HG02571 (cell line): ENCODE measurements around the gene DBF4B.

ENCODE experiments used
- ATAC-seq: cut with Tn5 transposase; IDR thresholded peaks from one replicate; pipeline ENCODE4 v1.9.1; 2021; ENCODE audit warnings: mild to moderate bottlenecking, moderate library complexity; ENCODE audit not compliant: unreplicated experiment

Gene DBF4B

DNA sequence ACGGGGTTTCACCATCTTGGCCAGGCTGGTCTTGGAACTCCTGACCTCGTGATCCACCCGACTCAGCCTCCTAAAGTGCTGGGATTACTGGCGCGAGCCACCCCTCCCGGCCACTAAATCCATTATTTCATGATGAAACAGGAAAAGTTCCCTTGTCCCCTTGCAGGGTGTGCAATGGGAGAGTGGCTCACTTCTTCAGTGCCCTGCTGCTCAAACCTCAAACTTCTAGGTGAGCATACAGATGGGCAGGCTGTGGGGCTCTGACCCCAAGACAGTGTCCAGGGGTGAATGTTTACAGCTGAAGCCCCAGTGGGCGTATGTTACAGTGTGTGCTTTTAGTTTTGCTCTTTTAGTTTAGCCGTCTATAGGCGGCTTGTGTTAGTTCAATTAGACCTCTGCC lies 87.0 kb downstream of the DBF4B start:
- ATAC-seq, result no peak

DNA sequence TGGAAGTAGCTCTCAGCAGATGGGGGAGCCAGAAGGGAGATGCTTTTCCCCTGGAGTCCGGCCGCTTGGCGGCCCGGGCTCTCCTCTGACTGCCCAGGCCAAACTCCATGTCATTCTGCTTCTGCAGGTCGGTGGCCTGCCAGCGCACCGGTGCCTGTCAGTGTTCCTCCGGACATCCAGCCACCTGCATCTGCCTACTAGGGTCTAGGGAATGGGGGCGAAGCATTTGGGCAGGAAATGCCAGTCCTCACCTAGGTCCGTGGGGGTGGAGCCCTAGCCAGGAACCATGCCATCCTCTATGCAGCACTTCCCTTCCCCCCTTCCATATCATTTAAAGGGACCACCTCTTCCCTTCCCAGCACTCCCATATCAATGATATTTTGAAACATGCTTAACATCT lies 87.5 kb downstream of the DBF4B start:
- no peak for ATAC-seq

DNA sequence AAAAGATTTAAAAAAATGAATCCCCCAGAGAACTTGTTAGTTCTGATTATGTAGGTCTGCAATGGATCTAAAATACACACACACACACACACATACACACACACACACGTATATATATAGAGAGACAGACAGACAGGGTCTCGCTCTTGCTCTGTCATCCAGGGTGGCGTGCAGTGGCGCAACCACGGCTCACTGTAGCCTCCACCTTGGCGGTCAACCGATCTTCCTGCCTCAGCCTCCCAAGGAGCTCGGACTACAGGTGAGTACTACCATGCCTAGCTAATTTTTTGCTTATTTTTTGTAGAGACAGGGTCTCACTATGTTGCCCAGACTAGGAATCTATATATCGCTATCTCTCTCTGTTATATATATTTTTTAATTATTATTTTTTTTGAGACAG lies 88.3 kb downstream of the DBF4B start:
- ATAC-seq, result no peak

DNA sequence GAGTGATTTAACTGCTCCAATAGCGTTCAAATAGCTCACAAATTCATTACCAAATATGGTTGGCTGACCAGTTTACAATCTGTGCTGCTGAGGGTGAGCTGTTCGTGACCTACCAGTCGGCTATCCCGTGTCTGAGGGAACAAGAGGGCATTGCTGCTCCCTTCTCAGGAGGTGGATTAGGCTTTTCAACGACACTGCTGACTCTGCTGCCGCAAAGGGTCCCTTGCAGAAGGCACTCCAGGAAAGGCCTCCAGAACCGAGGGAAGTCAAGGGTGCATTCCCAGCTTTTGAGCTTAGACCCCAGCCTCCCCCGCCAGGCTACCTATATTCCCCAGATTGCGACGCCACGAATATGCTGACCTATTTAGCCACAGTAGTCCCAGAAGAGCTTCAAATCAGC lies 89.3 kb downstream of the DBF4B start:
- ATAC-seq, result no peak

DNA sequence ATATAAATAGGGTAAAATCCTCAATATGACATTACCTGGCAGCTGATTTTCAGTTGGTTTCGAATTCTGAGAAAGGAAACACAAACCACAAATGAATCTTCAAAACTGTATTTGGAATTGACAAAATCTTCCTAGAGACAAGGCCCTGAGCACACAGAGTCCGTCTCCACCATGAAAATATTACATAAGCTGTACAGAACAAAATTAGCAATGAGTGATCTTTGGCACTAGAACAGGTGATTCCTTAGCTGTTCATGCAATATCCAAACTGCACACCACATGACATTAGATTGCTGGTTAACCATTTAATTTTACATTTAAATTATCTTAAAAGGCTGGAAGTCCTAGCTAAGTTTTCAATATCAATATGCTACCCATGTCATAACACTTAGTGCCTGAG lies 89.9 kb downstream of the DBF4B start:
- no peak for ATAC-seq
